OCI-LY3 (cell line): ENCODE data around the gene IGFL3.

Experiments used
- H2AFZ ChIP-seq: fragments of 200-600, 300-600 bp; shearing (Covaris generic); 2 replicates; pipeline ENCODE4 v1.6.0; 2014; ENCODE audit warnings: antibody characterized with exemption, low read depth, low read length
- H3K27ac ChIP-seq: fragments of 200-600, 300-600 bp; sonication (generic); 2 replicates; pipeline ENCODE4 v1.5.1; 2014; ENCODE audit warnings: mild to moderate bottlenecking, low read length, moderate library complexity, mixed read lengths
- H3K27me3 ChIP-seq: fragments of 200-600, 300-600 bp; sonication (generic); 2 replicates; pipeline ENCODE4 v1.6.1; 2014; ENCODE audit warnings: low read depth, low read length, mixed read lengths
- H3K36me3 ChIP-seq: fragments of 200-600, 300-600 bp; sonication (generic); replicated peaks from 2 replicates; pipeline ENCODE3; 2014; ENCODE audit warnings: low read depth, low read length, mixed read lengths
- H3K4me1 ChIP-seq: fragments of 300-600, 200-600 bp; sonication (generic); 2 replicates; pipeline ENCODE4 v1.6.1; 2014; ENCODE audit warnings: low read length, mixed read lengths
- H3K4me2 ChIP-seq: fragments of 200-600, 300-600 bp; sonication (generic); 2 replicates; pipeline ENCODE4 v1.6.1; 2014; ENCODE audit warnings: low read length, mixed read lengths
- H3K4me3 ChIP-seq: fragments of 300-600, 200-600 bp; sonication (generic); 2 replicates; pipeline ENCODE4 v1.5.1; 2014; ENCODE audit warnings: antibody characterized with exemption, mild to moderate bottlenecking, low read length, moderate library complexity
- H3K79me2 ChIP-seq: fragments of 300-600, 200-600 bp; shearing (Covaris generic); 2 replicates; pipeline ENCODE4 v1.6.1; 2014; ENCODE audit warnings: mild to moderate bottlenecking, low read length, mixed read lengths
- H3K9ac ChIP-seq: fragments of 300-600, 200-600 bp; shearing (Covaris generic); 2 replicates; pipeline ENCODE4 v1.6.0; 2014; ENCODE audit warnings: mild to moderate bottlenecking, low read length, moderate library complexity
- H3K9me3 ChIP-seq: fragments of 200-600, 300-600 bp; shearing (Covaris generic); 2 replicates; pipeline ENCODE4 v1.6.1; 2014; ENCODE audit warnings: low read length, mixed read lengths; ENCODE audit not compliant: insufficient read depth
- H4K20me1 ChIP-seq: fragments of 200-600, 300-600 bp; sonication (generic); 2 replicates; pipeline ENCODE4 v1.6.1; 2016; ENCODE audit warnings: low read length, mixed read lengths; ENCODE audit not compliant: insufficient read depth
- EZH2phosphoT487 ChIP-seq: fragments of 200-600 bp; shearing (Covaris generic); IDR thresholded peaks from 2 replicates; pipeline ENCODE4 v1.6.1; 2018; ENCODE audit warnings: antibody characterized with exemption, mixed run types, low read depth
- TF ChIP-seq, protein P1 (sequence below): fragments of 200-600, 300-600 bp; sonication (generic); IDR thresholded peaks from 2 replicates; pipeline ENCODE4 v1.5.1; 2014; ENCODE audit warnings: antibody characterized with exemption, low read length, low read depth

Gene IGFL3

DNA sequence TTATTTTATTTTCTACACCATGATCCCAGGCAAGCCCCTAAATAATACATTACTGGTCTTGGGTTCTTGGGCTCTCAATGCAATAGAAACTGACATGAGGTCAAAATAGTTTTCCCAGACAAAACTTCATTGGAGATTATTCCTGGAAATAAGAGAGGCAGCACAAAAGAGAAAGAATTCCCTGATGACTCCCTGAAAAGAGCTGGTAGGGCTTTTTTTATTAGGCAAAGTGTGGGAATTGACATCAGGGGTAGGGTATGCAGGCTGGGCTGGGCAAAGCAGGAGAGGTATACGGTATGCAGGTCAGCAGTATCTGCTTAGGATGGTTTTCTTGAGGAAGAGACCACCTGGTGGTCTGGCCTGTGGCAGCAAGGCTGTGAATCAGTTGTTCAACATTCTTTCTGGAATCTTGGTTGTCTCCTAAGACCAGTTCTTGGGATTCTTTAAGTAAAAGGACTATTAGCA, 9.3 kb upstream of the IGFL3 start:
- Histone ChIP-seq H3K4me3 (no peak overlapping the region), H3K36me3 (no peaks in the 10 kb centered on the region), H3K27me3 (no peaks in the 10 kb centered on the region), H3K79me2 (no peaks in the 10 kb centered on the region), H3K27ac (no peak overlapping the region), H3K4me1 (peaks cover 15% of the 10 kb centered on the region), H3K9me3 (no peaks in the 10 kb centered on the region), H3K4me2 (0 out of 2 replicates have a peak overlapping the region, but pooled peaks have one; percentile 2), H4K20me1 (no peaks in the 10 kb centered on the region), H3K9ac (no peak overlapping the region), H2AFZ (no peak overlapping the region)
- TF ChIP-seq, protein P1, sequence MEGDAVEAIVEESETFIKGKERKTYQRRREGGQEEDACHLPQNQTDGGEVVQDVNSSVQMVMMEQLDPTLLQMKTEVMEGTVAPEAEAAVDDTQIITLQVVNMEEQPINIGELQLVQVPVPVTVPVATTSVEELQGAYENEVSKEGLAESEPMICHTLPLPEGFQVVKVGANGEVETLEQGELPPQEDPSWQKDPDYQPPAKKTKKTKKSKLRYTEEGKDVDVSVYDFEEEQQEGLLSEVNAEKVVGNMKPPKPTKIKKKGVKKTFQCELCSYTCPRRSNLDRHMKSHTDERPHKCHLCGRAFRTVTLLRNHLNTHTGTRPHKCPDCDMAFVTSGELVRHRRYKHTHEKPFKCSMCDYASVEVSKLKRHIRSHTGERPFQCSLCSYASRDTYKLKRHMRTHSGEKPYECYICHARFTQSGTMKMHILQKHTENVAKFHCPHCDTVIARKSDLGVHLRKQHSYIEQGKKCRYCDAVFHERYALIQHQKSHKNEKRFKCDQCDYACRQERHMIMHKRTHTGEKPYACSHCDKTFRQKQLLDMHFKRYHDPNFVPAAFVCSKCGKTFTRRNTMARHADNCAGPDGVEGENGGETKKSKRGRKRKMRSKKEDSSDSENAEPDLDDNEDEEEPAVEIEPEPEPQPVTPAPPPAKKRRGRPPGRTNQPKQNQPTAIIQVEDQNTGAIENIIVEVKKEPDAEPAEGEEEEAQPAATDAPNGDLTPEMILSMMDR = no peak
- no peak for TF ChIP-seq EZH2phosphoT487

DNA sequence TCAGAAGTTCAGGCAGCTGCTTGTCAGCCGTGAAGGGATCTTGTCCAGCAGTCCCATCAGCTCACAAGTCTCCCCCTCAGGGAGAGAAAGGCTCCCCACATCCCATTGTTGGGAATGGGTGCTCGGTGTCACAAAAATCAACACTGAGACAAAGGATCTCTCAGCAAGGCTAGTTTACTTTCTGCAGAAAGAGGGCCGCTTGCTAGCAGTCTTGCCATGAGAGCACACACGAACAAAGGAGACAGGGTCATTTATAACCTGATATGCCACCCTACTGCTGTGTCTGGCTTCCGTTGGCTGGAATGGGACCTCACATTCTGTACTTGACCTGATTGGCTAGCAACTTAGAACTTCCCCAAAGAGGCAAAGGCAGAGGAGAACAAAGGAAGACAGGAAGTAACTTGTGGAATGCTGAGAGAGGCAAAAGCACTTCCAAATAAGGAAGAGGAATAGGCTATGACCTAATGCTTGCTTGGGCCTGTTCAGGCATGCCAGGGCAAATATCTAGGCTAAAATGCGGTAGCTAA, 8.7 kb upstream of the IGFL3 start:
- no peak overlapping the region for H3K9ac ChIP-seq
- H4K20me1 ChIP-seq = no peaks in the 10 kb centered on the region
- H3K36me3 ChIP-seq = no peaks in the 10 kb centered on the region
- no peak overlapping the region for H3K4me3 ChIP-seq
- H3K4me2 ChIP-seq = no peak overlapping the region
- no peaks in the 10 kb centered on the region for H3K79me2 ChIP-seq
- no peak overlapping the region for H2AFZ ChIP-seq
- TF ChIP-seq, protein P1 = no peak
- no peak for TF ChIP-seq EZH2phosphoT487
- H3K9me3 ChIP-seq = no peaks in the 10 kb centered on the region
- H3K4me1 ChIP-seq = peaks cover 15% of the 10 kb centered on the region
- no peak overlapping the region for H3K27ac ChIP-seq
- peaks cover 3% of the 10 kb centered on the region; the same call in 1 of the 2 replicates for H3K27me3 ChIP-seq

DNA sequence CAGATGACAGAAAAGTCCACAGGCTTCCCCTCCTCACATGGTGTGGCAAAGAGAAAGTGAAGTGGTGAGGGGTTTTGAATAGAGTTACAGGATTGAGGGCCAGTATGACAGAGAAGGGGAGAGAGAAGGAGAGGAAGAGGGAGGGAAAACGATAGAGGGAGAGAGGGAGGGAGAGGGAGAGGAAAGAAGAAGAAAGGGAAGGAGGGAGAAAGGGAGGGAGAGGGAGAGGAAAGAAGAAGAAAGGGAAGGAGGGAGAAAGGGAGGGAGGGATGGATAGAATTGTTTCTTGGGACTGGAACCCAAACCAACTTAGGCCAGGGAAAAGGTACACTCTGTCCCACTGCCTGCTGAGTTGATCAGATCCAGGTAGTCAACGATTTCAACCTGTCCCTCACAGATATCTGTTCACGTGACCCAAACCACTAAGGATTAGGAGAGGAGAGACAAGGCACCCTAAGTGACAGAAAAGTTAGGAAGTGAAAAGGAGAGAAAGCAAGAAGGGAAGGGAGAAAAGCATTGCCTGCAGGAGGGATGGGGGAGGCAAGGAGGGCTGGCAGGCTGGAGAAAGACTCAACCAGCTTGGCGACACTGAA, 8.1 kb upstream of the IGFL3 start:
- Histone ChIP-seq H3K4me3 (no peak overlapping the region), H4K20me1 (no peaks in the 10 kb centered on the region), H3K27ac (no peak overlapping the region), H3K36me3 (no peaks in the 10 kb centered on the region), H3K9ac (no peak overlapping the region), H3K4me2 (no peak overlapping the region), H3K79me2 (no peaks in the 10 kb centered on the region), H3K27me3 (peaks cover 7% of the 10 kb centered on the region; the same call in 1 of the 2 replicates), H3K4me1 (peaks cover 15% of the 10 kb centered on the region), H3K9me3 (no peaks in the 10 kb centered on the region), H2AFZ (no peak overlapping the region)
- no peak for TF ChIP-seq EZH2phosphoT487
- TF ChIP-seq, protein P1 = no peak

DNA sequence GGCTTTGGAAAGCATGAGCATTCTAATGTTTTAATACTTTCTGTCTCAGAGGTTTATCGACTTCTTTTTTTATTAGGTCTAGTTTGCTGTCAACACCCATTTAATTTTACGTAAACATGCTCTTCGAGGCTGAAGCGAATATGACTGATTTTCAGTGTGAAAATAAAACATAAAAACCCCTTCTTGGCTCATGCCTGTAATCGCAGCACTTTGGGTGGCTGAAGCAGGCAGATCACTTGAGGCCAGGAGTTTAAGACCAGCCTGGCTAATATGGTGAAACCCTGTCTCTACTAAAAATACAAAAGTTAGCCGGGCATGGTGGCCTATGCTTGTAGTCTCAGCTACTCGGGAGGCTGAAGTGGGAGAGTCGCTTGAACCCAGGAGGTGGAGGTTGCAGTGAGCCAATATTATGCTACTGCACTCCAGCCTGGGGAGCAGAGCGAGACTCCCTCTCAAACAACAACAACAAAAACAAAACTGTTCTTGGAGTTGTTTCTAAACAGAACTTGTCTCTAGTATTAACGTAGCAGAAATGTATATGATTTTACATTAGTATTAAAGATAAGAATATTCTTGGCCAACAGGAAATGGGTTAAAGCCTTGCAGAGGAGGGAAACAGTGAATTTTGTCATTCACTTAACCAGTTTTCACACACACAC, 7.1 kb upstream of the IGFL3 start:
- H3K27me3 ChIP-seq = peaks cover 16% of the 10 kb centered on the region
- no peaks in the 10 kb centered on the region for H4K20me1 ChIP-seq
- no peaks in the 10 kb centered on the region for H3K36me3 ChIP-seq
- H3K79me2 ChIP-seq = no peaks in the 10 kb centered on the region
- H2AFZ ChIP-seq = no peak overlapping the region
- H3K27ac ChIP-seq = no peak overlapping the region
- no peak overlapping the region for H3K4me3 ChIP-seq
- H3K4me2 ChIP-seq = no peak overlapping the region
- no peak overlapping the region for H3K9ac ChIP-seq
- no peak for TF ChIP-seq EZH2phosphoT487
- TF ChIP-seq, protein P1 = no peak
- H3K9me3 ChIP-seq = no peaks in the 10 kb centered on the region
- H3K4me1 ChIP-seq = peaks cover 15% of the 10 kb centered on the region
